SU-DHL-6 (cell line): ENCODE measurements around the gene GPATCH8.

Source experiments
- EZH2phosphoT487 ChIP-seq: fragments of 200-600 bp; sonication (generic), shearing (Covaris generic); conservative IDR thresholded peaks from 2 replicates; pipeline ENCODE4 v1.6.1; 2018; ENCODE audit warnings: mild to moderate bottlenecking, antibody characterized with exemption, low read length, moderate library complexity, mixed read lengths
- TF ChIP-seq, protein P1 (sequence below): fragments of 200-600 bp; sonication (generic); IDR thresholded peaks from one replicate; pipeline ENCODE4 v1.5.1; 2017; ENCODE audit warnings: antibody characterized with exemption, mild to moderate bottlenecking, low read length, moderate library complexity; ENCODE audit not compliant: insufficient read depth, poor library complexity, severe bottlenecking

DNA sequence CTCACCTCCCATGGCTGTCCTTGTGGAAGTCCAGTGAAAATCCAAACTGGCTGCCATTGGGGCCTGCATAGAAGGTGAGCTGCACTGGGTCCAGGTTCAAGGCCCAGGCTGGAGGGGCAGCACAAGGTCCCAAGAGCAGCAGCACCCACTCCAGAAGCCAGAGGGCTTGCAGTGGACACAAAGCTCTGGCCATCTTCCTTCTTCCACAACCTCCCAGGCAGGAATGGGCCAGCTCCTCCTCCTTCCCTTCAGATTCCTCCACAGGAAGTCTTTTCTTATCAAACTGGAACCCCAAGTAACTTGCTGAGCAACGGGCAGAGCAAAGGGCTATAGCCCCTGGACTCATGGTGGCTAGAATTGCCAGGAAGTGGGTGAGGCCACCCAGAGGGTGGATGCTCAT is 113.9 kb downstream of the GPATCH8 start, which contains the start of gene ITGA2B:
- TF ChIP-seq, protein P1, sequence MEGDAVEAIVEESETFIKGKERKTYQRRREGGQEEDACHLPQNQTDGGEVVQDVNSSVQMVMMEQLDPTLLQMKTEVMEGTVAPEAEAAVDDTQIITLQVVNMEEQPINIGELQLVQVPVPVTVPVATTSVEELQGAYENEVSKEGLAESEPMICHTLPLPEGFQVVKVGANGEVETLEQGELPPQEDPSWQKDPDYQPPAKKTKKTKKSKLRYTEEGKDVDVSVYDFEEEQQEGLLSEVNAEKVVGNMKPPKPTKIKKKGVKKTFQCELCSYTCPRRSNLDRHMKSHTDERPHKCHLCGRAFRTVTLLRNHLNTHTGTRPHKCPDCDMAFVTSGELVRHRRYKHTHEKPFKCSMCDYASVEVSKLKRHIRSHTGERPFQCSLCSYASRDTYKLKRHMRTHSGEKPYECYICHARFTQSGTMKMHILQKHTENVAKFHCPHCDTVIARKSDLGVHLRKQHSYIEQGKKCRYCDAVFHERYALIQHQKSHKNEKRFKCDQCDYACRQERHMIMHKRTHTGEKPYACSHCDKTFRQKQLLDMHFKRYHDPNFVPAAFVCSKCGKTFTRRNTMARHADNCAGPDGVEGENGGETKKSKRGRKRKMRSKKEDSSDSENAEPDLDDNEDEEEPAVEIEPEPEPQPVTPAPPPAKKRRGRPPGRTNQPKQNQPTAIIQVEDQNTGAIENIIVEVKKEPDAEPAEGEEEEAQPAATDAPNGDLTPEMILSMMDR = no peak
- TF ChIP-seq EZH2phosphoT487 = no peak
